ENCODE results near the gene IKZF4.
"Not testable (repeated sequence)": the region's sequence is repeated elsewhere in the genome, so short reads cannot be mapped to it uniquely, and the experiment has no call there.

- not testable (repeated sequence) for TF ChIP-seq EZH2 (IDR thresholded peaks at IDR 0.05; ENCODE audit: borderline replicate concordance, low read depth, low read length, poor library complexity, severe bottlenecking); CTCF (conservative IDR thresholded peaks at IDR 0.05; ENCODE audit: low read depth, low read length)
These were observed 39.1 kb downstream of the IKZF4 start for GRCh38 chr12:56059964-56060363.

Data from A673 (cell line).